ENCODE results near the gene RAD50. TPM values are rescaled to one million over a fixed set of nuclear protein-coding genes. Genes with fewer than 3 reads are reported as not detected.

Gene RAD50
- total and polyA plus RNA-seq, 10 of the 15 experiments (the other 5 are each of a cell fraction or from before 2014, with no cell fraction given) = 12.8 to 68.6 (median 47.0) TPM

DNA sequence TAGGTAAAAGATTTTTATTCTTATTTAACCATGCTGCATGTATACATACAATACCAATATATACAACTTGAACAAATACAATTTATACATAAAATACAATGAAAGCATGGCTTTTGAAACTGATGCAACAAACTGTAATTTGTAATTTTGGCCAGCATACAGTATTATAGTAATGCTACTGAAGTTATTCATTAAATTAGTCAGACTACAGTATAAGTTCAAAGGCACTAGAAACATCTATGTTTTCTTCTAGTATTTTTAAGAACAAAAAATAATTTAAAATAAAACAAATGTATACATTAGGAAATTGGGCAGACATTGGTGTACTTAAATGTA, 135.8 kb downstream of the RAD50 start:
- H3K4me1 ChIP-seq (ENCODE audit: control insufficient read depth, insufficient read depth, low read length) = peaks cover 18% of the 10 kb centered on the region; the same call in 1 of the 2 replicates
- TF ChIP-seq, protein P1, sequence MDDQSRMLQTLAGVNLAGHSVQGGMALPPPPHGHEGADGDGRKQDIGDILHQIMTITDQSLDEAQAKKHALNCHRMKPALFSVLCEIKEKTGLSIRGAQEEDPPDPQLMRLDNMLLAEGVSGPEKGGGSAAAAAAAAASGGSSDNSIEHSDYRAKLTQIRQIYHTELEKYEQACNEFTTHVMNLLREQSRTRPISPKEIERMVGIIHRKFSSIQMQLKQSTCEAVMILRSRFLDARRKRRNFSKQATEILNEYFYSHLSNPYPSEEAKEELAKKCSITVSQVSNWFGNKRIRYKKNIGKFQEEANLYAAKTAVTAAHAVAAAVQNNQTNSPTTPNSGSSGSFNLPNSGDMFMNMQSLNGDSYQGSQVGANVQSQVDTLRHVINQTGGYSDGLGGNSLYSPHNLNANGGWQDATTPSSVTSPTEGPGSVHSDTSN (IDR thresholded peaks at IDR 0.05; ENCODE audit: insufficient replicate concordance, low read depth, low read length) = no peak
- TF ChIP-seq NR2C1 (IDR thresholded peaks at IDR 0.05) (no peak), SMARCA5 (IDR thresholded peaks at IDR 0.05) (no peak), SIN3A (IDR thresholded peaks at IDR 0.05; ENCODE audit: low read depth, low read length) (no peak), SIX5 (IDR thresholded peaks at IDR 0.05; ENCODE audit: low read depth, low read length, severe bottlenecking) (no peak), MTA2 (IDR thresholded peaks at IDR 0.05; ENCODE audit: low read depth) (0 out of 2 replicates have a peak, but pooled peaks have one; percentile 2)
- TF ChIP-seq, protein P2, sequence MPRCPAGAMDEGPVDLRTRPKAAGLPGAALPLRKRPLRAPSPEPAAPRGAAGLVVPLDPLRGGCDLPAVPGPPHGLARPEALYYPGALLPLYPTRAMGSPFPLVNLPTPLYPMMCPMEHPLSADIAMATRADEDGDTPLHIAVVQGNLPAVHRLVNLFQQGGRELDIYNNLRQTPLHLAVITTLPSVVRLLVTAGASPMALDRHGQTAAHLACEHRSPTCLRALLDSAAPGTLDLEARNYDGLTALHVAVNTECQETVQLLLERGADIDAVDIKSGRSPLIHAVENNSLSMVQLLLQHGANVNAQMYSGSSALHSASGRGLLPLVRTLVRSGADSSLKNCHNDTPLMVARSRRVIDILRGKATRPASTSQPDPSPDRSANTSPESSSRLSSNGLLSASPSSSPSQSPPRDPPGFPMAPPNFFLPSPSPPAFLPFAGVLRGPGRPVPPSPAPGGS (IDR thresholded peaks at IDR 0.05; ENCODE audit: borderline replicate concordance, insufficient read depth, low read depth, low read length, poor library complexity, severe bottlenecking) = no peak
- SMC1A ChIA-PET (ENCODE audit: uncharacterized antibody, unreplicated experiment) = interaction anchor here (1.1 to 8.8 kb wide), 2 partner anchors 16 to 26 kb away, joined by 4 to 116 read pairs; partner anchors contain the start of gene IL4
- FAIRE-seq = no peak
- no peak overlapping the region for H3K4me3 ChIP-seq
- H3K36me3 ChIP-seq (ENCODE audit: control insufficient read depth in 2 of 2, insufficient read depth in 2 of 2, low read length in 1 of 2) = no peaks in the 10 kb centered on the region
- RAD21 ChIA-PET (ENCODE audit: unreplicated experiment) = no interaction called here
- H2AFZ ChIP-seq (ENCODE audit: control insufficient read depth, low read depth, low read length) = no peak overlapping the region
- H3K27ac ChIP-seq (ENCODE audit: control insufficient read depth, insufficient read depth) = no peak overlapping the region
- H3K9me3 ChIP-seq (replicated peaks; ENCODE audit: control insufficient read depth, insufficient read depth, low read length) = no peaks in the 10 kb centered on the region; the same call in 2 of the 3 replicates
- no peak overlapping the region for H3K4me2 ChIP-seq (ENCODE audit: control insufficient read depth, insufficient read depth)
- H3K9ac ChIP-seq (ENCODE audit: control insufficient read depth, insufficient read depth, low read length) = no peak overlapping the region
- no peak for DNase-seq (ENCODE audit: low read depth, low spot score)
- H4K20me1 ChIP-seq (ENCODE audit: control insufficient read depth, insufficient read depth) = no peaks in the 10 kb centered on the region
- no peaks in the 10 kb centered on the region for H3K79me2 ChIP-seq (ENCODE audit: control insufficient read depth, insufficient read depth, low read length)
- no peaks in the 10 kb centered on the region for H3K27me3 ChIP-seq (replicated peaks in 1 of 2; ENCODE audit: control insufficient read depth in 2 of 2, insufficient read depth in 2 of 2, low read length in 1 of 2)
- CTCF ChIA-PET = no interaction called here
- in situ Hi-C loops (cut with MboI) = no loop called here
- peak; percentile 11; the same call in 2 of the 3 replicates for ATAC-seq
- intact Hi-C loops (cut with micrococcal nuclease; ENCODE audit: unreplicated experiment) = loop anchor here (1.0 kb wide), 1 partner anchor 28 kb away; no protein-coding TSS in a partner anchor
- BruUV-seq (replicated peaks) = no TSS peak
- POLR2A ChIA-PET = interaction anchor here (8.8 kb wide), 1 partner anchor 18 kb away, joined by 79 read pairs; the partner anchor contains the start of gene IL4

Other genes with a start within 250 kb of the RAD50 start
Only the 7 nearest of the 8 such genes appear.
- 2.4 and 3.3 TPM in 2 replicates for gene SLC22A5, start 187.3 kb upstream of the RAD50 start, total RNA-seq (2014; rRNA removed)
- 2.3 and 3.5 TPM in 2 replicates for gene SLC22A5, start 187.3 kb upstream of the RAD50 start, total RNA-seq (2014; rRNA removed; fragmentation: Illumina TruSeq; extraction: Trizol)
- gene SLC22A5, start 187.3 kb upstream of the RAD50 start, total RNA-seq (2021) = 3.4 and 4.8 TPM in 2 replicates
- gene SLC22A5, start 187.3 kb upstream of the RAD50 start, polyA plus RNA-seq (2011; rRNA removed) = 3.3 and 4.3 TPM in 2 replicates
- gene SLC22A5, start 187.3 kb upstream of the RAD50 start, polyA plus RNA-seq (2014; fragmentation: Illumina TruSeq; extraction: Trizol) = 4.4 and 6.6 TPM in 2 replicates
- gene SLC22A5, start 187.3 kb upstream of the RAD50 start, polyA plus RNA-seq (2014; fragmentation: Nextera tagmentation; extraction: Ambion mirVana) = 1 to 10 TPM; 1.1 to 1.9 TPM
- gene SLC22A5, start 187.3 kb upstream of the RAD50 start, polyA plus RNA-seq (2014; rRNA removed) = 3.7 TPM in 2 replicates
- gene SLC22A5, start 187.3 kb upstream of the RAD50 start, polyA plus RNA-seq (2016; fragmentation: Nextera tagmentation; extraction: Ambion mirVana) = 1 to 10 TPM; 2.2 to 2.3 TPM
- gene IRF1, start 66.2 kb upstream of the RAD50 start, total RNA-seq (2014; rRNA removed) = 29.9 and 30.5 TPM in 2 replicates
- 41.9 and 45.3 TPM in 2 replicates for gene IRF1, start 66.2 kb upstream of the RAD50 start, total RNA-seq (2014; rRNA removed; fragmentation: Illumina TruSeq; extraction: Trizol)
- 68.0 and 74.1 TPM in 2 replicates for gene IRF1, start 66.2 kb upstream of the RAD50 start, total RNA-seq (2021)
- 37.5 and 50.7 TPM in 2 replicates for gene IRF1, start 66.2 kb upstream of the RAD50 start, polyA plus RNA-seq (2011; rRNA removed)
- gene IRF1, start 66.2 kb upstream of the RAD50 start, polyA plus RNA-seq (2014; fragmentation: Illumina TruSeq; extraction: Trizol) = 45.9 and 48.6 TPM in 2 replicates
- 10 to 100 TPM in 1 of 2 experiments, 1 to 10 TPM in 1; 6.9 to 14.0 TPM for gene IRF1, start 66.2 kb upstream of the RAD50 start, polyA plus RNA-seq (2014; fragmentation: Nextera tagmentation; extraction: Ambion mirVana)
- 55.9 and 56.1 TPM in 2 replicates for gene IRF1, start 66.2 kb upstream of the RAD50 start, polyA plus RNA-seq (2014; rRNA removed)
- gene IRF1, start 66.2 kb upstream of the RAD50 start, polyA plus RNA-seq (2016; fragmentation: Nextera tagmentation; extraction: Ambion mirVana) = 10 to 100 TPM; 62.1 to 65.0 TPM
- gene IL5, start 13.5 kb upstream of the RAD50 start, total RNA-seq (2014; rRNA removed) = not detected in 2 replicates
- not detected in 2 replicates for gene IL5, start 13.5 kb upstream of the RAD50 start, total RNA-seq (2014; rRNA removed; fragmentation: Illumina TruSeq; extraction: Trizol)
- gene IL5, start 13.5 kb upstream of the RAD50 start, total RNA-seq (2021) = not detected in 2 replicates
- gene IL5, start 13.5 kb upstream of the RAD50 start, polyA plus RNA-seq (2011; rRNA removed) = not detected in 2 replicates
- not detected in 2 replicates for gene IL5, start 13.5 kb upstream of the RAD50 start, polyA plus RNA-seq (2014; fragmentation: Illumina TruSeq; extraction: Trizol)
- not detected for gene IL5, start 13.5 kb upstream of the RAD50 start, polyA plus RNA-seq (2014; fragmentation: Nextera tagmentation; extraction: Ambion mirVana)
- not detected in 2 replicates for gene IL5, start 13.5 kb upstream of the RAD50 start, polyA plus RNA-seq (2014; rRNA removed)
- gene IL5, start 13.5 kb upstream of the RAD50 start, polyA plus RNA-seq (2016; fragmentation: Nextera tagmentation; extraction: Ambion mirVana) = not detected
- 0.05 and 0.40 TPM in 2 replicates for gene IL13, start 101.2 kb downstream of the RAD50 start, total RNA-seq (2014; rRNA removed)
- gene IL13, start 101.2 kb downstream of the RAD50 start, total RNA-seq (2014; rRNA removed; fragmentation: Illumina TruSeq; extraction: Trizol) = not detected in 2 replicates
- gene IL13, start 101.2 kb downstream of the RAD50 start, total RNA-seq (2021) = not detected in 2 replicates
- 0.11 and 0.13 TPM in 2 replicates for gene IL13, start 101.2 kb downstream of the RAD50 start, polyA plus RNA-seq (2011; rRNA removed)
- gene IL13, start 101.2 kb downstream of the RAD50 start, polyA plus RNA-seq (2014; fragmentation: Illumina TruSeq; extraction: Trizol) = 0.06 TPM in 1 of 2 replicates, not detected in the other
- gene IL13, start 101.2 kb downstream of the RAD50 start, polyA plus RNA-seq (2014; fragmentation: Nextera tagmentation; extraction: Ambion mirVana) = not detected
- gene IL13, start 101.2 kb downstream of the RAD50 start, polyA plus RNA-seq (2014; rRNA removed) = 0.10 and 0.11 TPM in 2 replicates
- gene IL13, start 101.2 kb downstream of the RAD50 start, polyA plus RNA-seq (2016; fragmentation: Nextera tagmentation; extraction: Ambion mirVana) = not detected
- gene IL4, start 117.0 kb downstream of the RAD50 start, total RNA-seq (2014; rRNA removed) = not detected in 2 replicates
- gene IL4, start 117.0 kb downstream of the RAD50 start, total RNA-seq (2014; rRNA removed; fragmentation: Illumina TruSeq; extraction: Trizol) = not detected in 2 replicates
- gene IL4, start 117.0 kb downstream of the RAD50 start, total RNA-seq (2021) = not detected in 2 replicates
- gene IL4, start 117.0 kb downstream of the RAD50 start, polyA plus RNA-seq (2011; rRNA removed) = 0.80 and 1.1 TPM in 2 replicates
- gene IL4, start 117.0 kb downstream of the RAD50 start, polyA plus RNA-seq (2014; fragmentation: Illumina TruSeq; extraction: Trizol) = not detected in 2 replicates
- gene IL4, start 117.0 kb downstream of the RAD50 start, polyA plus RNA-seq (2014; fragmentation: Nextera tagmentation; extraction: Ambion mirVana) = under 1 TPM; 0.20 to 0.50 TPM
- not detected in 2 replicates for gene IL4, start 117.0 kb downstream of the RAD50 start, polyA plus RNA-seq (2014; rRNA removed)
- not detected for gene IL4, start 117.0 kb downstream of the RAD50 start, polyA plus RNA-seq (2016; fragmentation: Nextera tagmentation; extraction: Ambion mirVana)
- gene KIF3A, start 180.6 kb downstream of the RAD50 start, total RNA-seq (2014; rRNA removed) = 3.8 and 4.6 TPM in 2 replicates
- 12.3 and 14.9 TPM in 2 replicates for gene KIF3A, start 180.6 kb downstream of the RAD50 start, total RNA-seq (2014; rRNA removed; fragmentation: Illumina TruSeq; extraction: Trizol)
- gene KIF3A, start 180.6 kb downstream of the RAD50 start, total RNA-seq (2021) = 8.7 and 9.3 TPM in 2 replicates
- 36.5 and 65.9 TPM in 2 replicates for gene KIF3A, start 180.6 kb downstream of the RAD50 start, polyA plus RNA-seq (2011; rRNA removed)
- gene KIF3A, start 180.6 kb downstream of the RAD50 start, polyA plus RNA-seq (2014; fragmentation: Illumina TruSeq; extraction: Trizol) = 10.7 and 14.1 TPM in 2 replicates
- gene KIF3A, start 180.6 kb downstream of the RAD50 start, polyA plus RNA-seq (2014; fragmentation: Nextera tagmentation; extraction: Ambion mirVana) = 1 to 10 TPM; 2.7 to 3.0 TPM
- 4.7 and 6.7 TPM in 2 replicates for gene KIF3A, start 180.6 kb downstream of the RAD50 start, polyA plus RNA-seq (2014; rRNA removed)
- 10 to 100 TPM; 11.5 to 12.1 TPM for gene KIF3A, start 180.6 kb downstream of the RAD50 start, polyA plus RNA-seq (2016; fragmentation: Nextera tagmentation; extraction: Ambion mirVana)
- gene CCNI2, start 190.4 kb downstream of the RAD50 start, total RNA-seq (2014; rRNA removed) = 3.4 and 4.4 TPM in 2 replicates
- 2.2 and 3.1 TPM in 2 replicates for gene CCNI2, start 190.4 kb downstream of the RAD50 start, total RNA-seq (2014; rRNA removed; fragmentation: Illumina TruSeq; extraction: Trizol)
- 3.4 and 4.8 TPM in 2 replicates for gene CCNI2, start 190.4 kb downstream of the RAD50 start, total RNA-seq (2021)
- 1.8 and 2.2 TPM in 2 replicates for gene CCNI2, start 190.4 kb downstream of the RAD50 start, polyA plus RNA-seq (2011; rRNA removed)
- 0.97 and 2.9 TPM in 2 replicates for gene CCNI2, start 190.4 kb downstream of the RAD50 start, polyA plus RNA-seq (2014; fragmentation: Illumina TruSeq; extraction: Trizol)
- gene CCNI2, start 190.4 kb downstream of the RAD50 start, polyA plus RNA-seq (2014; fragmentation: Nextera tagmentation; extraction: Ambion mirVana) = 1 to 10 TPM; 3.1 to 8.0 TPM
- 2.9 and 4.6 TPM in 2 replicates for gene CCNI2, start 190.4 kb downstream of the RAD50 start, polyA plus RNA-seq (2014; rRNA removed)
- gene CCNI2, start 190.4 kb downstream of the RAD50 start, polyA plus RNA-seq (2016; fragmentation: Nextera tagmentation; extraction: Ambion mirVana) = 1 to 10 TPM; 2.7 to 3.6 TPM

Measured in GM12878 (cell line).